ENCODE measurements around the gene SIL1. TPM values are rescaled to one million over a fixed set of nuclear protein-coding genes. Genes with fewer than 3 reads are reported as not detected.

The SIL1 gene
- total RNA-seq, 1 donor from 2014 or later, result 41.6 TPM

- Histone ChIP-seq H3K27me3 (ENCODE audit: insufficient read depth, low read length) (peaks cover 3% of the 10 kb centered on the region), H3K4me2 (ENCODE audit: low read length) (no peak overlapping the region), H2AFZ (ENCODE audit: low read depth, low read length) (no peak overlapping the region), H3K36me3 (ENCODE audit: insufficient read depth, low read length) (no peaks in the 10 kb centered on the region), H3K79me2 (ENCODE audit: insufficient read depth, low read length) (no peaks in the 10 kb centered on the region), H4K20me1 (ENCODE audit: insufficient read depth, low read length) (no peaks in the 10 kb centered on the region), H3K4me3 (ENCODE audit: insufficient read depth, low read depth, low read length) (no peak overlapping the region), H3K4me1 (ENCODE audit: insufficient read depth, low read length) (no peaks in the 10 kb centered on the region), H3K9ac (ENCODE audit: low read length) (no peak overlapping the region), H3K9me3 (ENCODE audit: insufficient read depth, low read depth, low read length) (no peaks in the 10 kb centered on the region), H3K27ac (ENCODE audit: low read depth, low read length) (no peak overlapping the region)
- Mint-ChIP-seq H3K4me3 (ENCODE audit: unreplicated experiment) (no peak overlapping the region), H3K27ac (ENCODE audit: unreplicated experiment) (no peak overlapping the region), H3K4me1 (ENCODE audit: low read depth, unreplicated experiment) (no peaks in the 10 kb centered on the region), H3K36me3 (ENCODE audit: low read depth, unreplicated experiment) (peaks cover 2% of the 10 kb centered on the region), H3K27me3 (ENCODE audit: low read depth, unreplicated experiment) (peaks cover 13% of the 10 kb centered on the region), H3K9me3 (ENCODE audit: unreplicated experiment) (peaks cover 4% of the 10 kb centered on the region)
- TF ChIP-seq EZH2 (IDR thresholded peaks at IDR 0.05; ENCODE audit: insufficient read depth, low read length) (no peak), CTCF (IDR thresholded peaks at IDR 0.05; ENCODE audit: insufficient read depth, low read depth, low read length) (no peak)
- FAIRE-seq (no peak), DNase-seq (ENCODE audit: low read depth) (no peak)
These were observed 38.3 kb upstream of the SIL1 start for GRCh38 chr5:139236479-139236878.

GRCh38 chr5:139232147-139232724 lies 34.1 kb upstream of the SIL1 start:
- Histone ChIP-seq H3K4me2 (ENCODE audit: low read length) (no peak overlapping the region), H3K27ac (ENCODE audit: low read depth, low read length) (no peak overlapping the region), H3K36me3 (ENCODE audit: insufficient read depth, low read length) (no peaks in the 10 kb centered on the region), H3K4me1 (ENCODE audit: insufficient read depth, low read length) (no peaks in the 10 kb centered on the region), H3K27me3 (ENCODE audit: insufficient read depth, low read length) (no peaks in the 10 kb centered on the region), H3K4me3 (ENCODE audit: insufficient read depth, low read depth, low read length) (no peak overlapping the region), H2AFZ (ENCODE audit: low read depth, low read length) (peak overlapping the region; percentile 18), H3K9ac (ENCODE audit: low read length) (no peak overlapping the region), H3K9me3 (ENCODE audit: insufficient read depth, low read depth, low read length) (no peaks in the 10 kb centered on the region), H3K79me2 (ENCODE audit: insufficient read depth, low read length) (no peaks in the 10 kb centered on the region), H4K20me1 (ENCODE audit: insufficient read depth, low read length) (no peaks in the 10 kb centered on the region)
- DNase-seq (ENCODE audit: low read depth), result no peak
- no peak for FAIRE-seq
- TF ChIP-seq EZH2 (IDR thresholded peaks at IDR 0.05; ENCODE audit: insufficient read depth, low read length) (no peak), CTCF (IDR thresholded peaks at IDR 0.05; ENCODE audit: insufficient read depth, low read depth, low read length) (no peak)
- H3K9me3 Mint-ChIP-seq (ENCODE audit: unreplicated experiment), result peaks cover 2% of the 10 kb centered on the region
- peaks cover 2% of the 10 kb centered on the region for H3K36me3 Mint-ChIP-seq (ENCODE audit: low read depth, unreplicated experiment)
- no peaks in the 10 kb centered on the region for H3K27me3 Mint-ChIP-seq (ENCODE audit: low read depth, unreplicated experiment)
- H3K4me3 Mint-ChIP-seq (ENCODE audit: unreplicated experiment), result no peak overlapping the region
- no peaks in the 10 kb centered on the region for H3K4me1 Mint-ChIP-seq (ENCODE audit: low read depth, unreplicated experiment)
- no peak overlapping the region for H3K27ac Mint-ChIP-seq (ENCODE audit: unreplicated experiment)

- DNase-seq (ENCODE audit: low read depth) (no peak), FAIRE-seq (no peak)
- H3K27me3 ChIP-seq (ENCODE audit: insufficient read depth, low read length), result peaks cover 2% of the 10 kb centered on the region
- no peaks in the 10 kb centered on the region for H3K9me3 Mint-ChIP-seq (ENCODE audit: unreplicated experiment)
- H3K4me3 ChIP-seq (ENCODE audit: insufficient read depth, low read depth, low read length), result no peak overlapping the region
- H3K27ac ChIP-seq (ENCODE audit: low read depth, low read length), result no peak overlapping the region
- H3K36me3 Mint-ChIP-seq (ENCODE audit: low read depth, unreplicated experiment), result no peaks in the 10 kb centered on the region
- no peak overlapping the region for H3K4me2 ChIP-seq (ENCODE audit: low read length)
- TF ChIP-seq EZH2 (IDR thresholded peaks at IDR 0.05; ENCODE audit: insufficient read depth, low read length), result no peak
- H3K9ac ChIP-seq (ENCODE audit: low read length), result no peak overlapping the region
- H3K9me3 ChIP-seq (ENCODE audit: insufficient read depth, low read depth, low read length), result no peaks in the 10 kb centered on the region
- H3K4me1 Mint-ChIP-seq (ENCODE audit: low read depth, unreplicated experiment), result no peaks in the 10 kb centered on the region
- H3K4me3 Mint-ChIP-seq (ENCODE audit: unreplicated experiment), result no peak overlapping the region
- no peaks in the 10 kb centered on the region for H3K36me3 ChIP-seq (ENCODE audit: insufficient read depth, low read length)
- H2AFZ ChIP-seq (ENCODE audit: low read depth, low read length), result no peak overlapping the region
- no peaks in the 10 kb centered on the region for H3K79me2 ChIP-seq (ENCODE audit: insufficient read depth, low read length)
- no peaks in the 10 kb centered on the region for H3K4me1 ChIP-seq (ENCODE audit: insufficient read depth, low read length)
- H4K20me1 ChIP-seq (ENCODE audit: insufficient read depth, low read length), result no peaks in the 10 kb centered on the region
- no peak overlapping the region for H3K27ac Mint-ChIP-seq (ENCODE audit: unreplicated experiment)
- H3K27me3 Mint-ChIP-seq (ENCODE audit: low read depth, unreplicated experiment), result no peaks in the 10 kb centered on the region
These were observed 30.1 kb upstream of the SIL1 start for GRCh38 chr5:139228201-139228803.
